HUES6 (cell line): ENCODE data around the gene S100Z.
"Not testable (repeated sequence)": the region's sequence is repeated elsewhere in the genome, so short reads cannot be mapped to it uniquely, and the experiment has no call there.

Experiments
- H3K27ac ChIP-seq: 2 replicates; pipeline ENCODE4 v1.7.0; 2013; ENCODE audit warnings: low read depth, mild to moderate bottlenecking, low read length, inconsistent platforms
- H3K27me3 ChIP-seq: 2 replicates; pipeline ENCODE4 v1.6.1; 2013; ENCODE audit warnings: low read length; ENCODE audit not compliant: control insufficient read depth, insufficient read depth
- H3K36me3 ChIP-seq: 2 replicates; pipeline ENCODE4 v1.6.1; 2013; ENCODE audit warnings: low read length; ENCODE audit not compliant: control insufficient read depth, insufficient read depth
- H3K4me1 ChIP-seq: 2 replicates; pipeline ENCODE4 v1.6.1; 2013; ENCODE audit warnings: low read length; ENCODE audit not compliant: control insufficient read depth, insufficient read depth
- H3K4me3 ChIP-seq: 2 replicates; pipeline ENCODE4 v1.5.1; 2013; ENCODE audit warnings: low read depth, low read length
- H3K9ac ChIP-seq: one replicate; pipeline ENCODE4 v1.6.1; 2013; ENCODE audit warnings: mild to moderate bottlenecking, low read length
- H3K9me3 ChIP-seq: 2 replicates; pipeline ENCODE4 v1.6.1; 2013; ENCODE audit warnings: low read depth, low read length; ENCODE audit not compliant: control insufficient read depth, insufficient read depth

The S100Z gene

GRCh38 chr5:76831110-76831452, 18.7 kb upstream of the S100Z start:
- Histone ChIP-seq H3K27ac (no peak overlapping the region), H3K4me1 (peaks cover 8% of the 10 kb centered on the region; the same call in 1 of the 2 replicates), H3K27me3 (no peaks in the 10 kb centered on the region), H3K9ac (no peak overlapping the region), H3K36me3 (peaks cover 39% of the 10 kb centered on the region), H3K4me3 (no peak overlapping the region), H3K9me3 (no peaks in the 10 kb centered on the region)

- Histone ChIP-seq H3K4me1 (peaks cover 19% of the 10 kb centered on the region; the same call in 1 of the 2 replicates), H3K27ac (no peak overlapping the region)
These were observed 13.6 kb upstream of the S100Z start for GRCh38 chr5:76836181-76836580.

GRCh38 chr5:76836585-76836984, 13.2 kb upstream of the S100Z start:
- H3K9me3 ChIP-seq, result no peaks in the 10 kb centered on the region
- H3K4me3 ChIP-seq, result no peak overlapping the region
- no peak overlapping the region for H3K9ac ChIP-seq
- H3K27ac ChIP-seq, result no peak overlapping the region
- no peaks in the 10 kb centered on the region for H3K27me3 ChIP-seq
- peaks cover 18% of the 10 kb centered on the region; the same call in 1 of the 2 replicates for H3K4me1 ChIP-seq
- H3K36me3 ChIP-seq, result peaks cover 48% of the 10 kb centered on the region

More at GRCh38 chr5:76836181-76836580, 13.6 kb upstream of the S100Z start:
- H3K9ac ChIP-seq, result no peak overlapping the region
- H3K9me3 ChIP-seq, result no peaks in the 10 kb centered on the region
- H3K36me3 ChIP-seq, result peaks cover 48% of the 10 kb centered on the region
- no peaks in the 10 kb centered on the region for H3K27me3 ChIP-seq
- H3K4me3 ChIP-seq, result no peak overlapping the region

- H3K4me3 ChIP-seq, result no peak overlapping the region
- peak overlapping the region; percentile 21 for H3K9ac ChIP-seq
- H3K9me3 ChIP-seq, result no peaks in the 10 kb centered on the region
- peaks cover 18% of the 10 kb centered on the region; the same call in 1 of the 2 replicates for H3K4me1 ChIP-seq
- H3K36me3 ChIP-seq, result peaks cover 32% of the 10 kb centered on the region
- H3K27ac ChIP-seq, result no peak overlapping the region
- no peaks in the 10 kb centered on the region for H3K27me3 ChIP-seq
These were observed 11.1 kb upstream of the S100Z start for GRCh38 chr5:76838481-76839261.

GRCh38 chr5:76841361-76841760, 8.5 kb upstream of the S100Z start:
- H3K27ac ChIP-seq, result no peak overlapping the region
- peaks cover 6% of the 10 kb centered on the region; the same call in 1 of the 2 replicates for H3K36me3 ChIP-seq
- H3K9ac ChIP-seq, result no peak overlapping the region
- peaks cover 18% of the 10 kb centered on the region; the same call in 1 of the 2 replicates for H3K4me1 ChIP-seq
- H3K9me3 ChIP-seq, result peaks cover 11% of the 10 kb centered on the region; the same call in 1 of the 2 replicates
- H3K4me3 ChIP-seq, result no peak overlapping the region
- H3K27me3 ChIP-seq, result no peaks in the 10 kb centered on the region

- Histone ChIP-seq H3K4me3 (no peak overlapping the region), H3K9me3 (peaks cover 11% of the 10 kb centered on the region; the same call in 1 of the 2 replicates), H3K27me3 (no peaks in the 10 kb centered on the region), H3K36me3 (no peaks in the 10 kb centered on the region), H3K27ac (no peak overlapping the region), H3K4me1 (peaks cover 3% of the 10 kb centered on the region; the same call in 1 of the 2 replicates), H3K9ac (no peak overlapping the region)
These were observed 3.9 kb upstream of the S100Z start for GRCh38 chr5:76845890-76846289.

- peaks cover 22% of the 10 kb centered on the region for H3K9me3 ChIP-seq
- no peaks in the 10 kb centered on the region for H3K27me3 ChIP-seq
- H3K27ac ChIP-seq, result no peak overlapping the region
- no peaks in the 10 kb centered on the region for H3K36me3 ChIP-seq
- H3K4me1 ChIP-seq, result peaks cover 3% of the 10 kb centered on the region; the same call in 1 of the 2 replicates
- no peak overlapping the region for H3K4me3 ChIP-seq
- no peak overlapping the region for H3K9ac ChIP-seq
These were observed 830 bp downstream of the S100Z start for GRCh38 chr5:76850543-76851145.

GRCh38 chr5:76851728-76852369, 2.0 kb downstream of the S100Z start:
- H3K4me1 ChIP-seq, result peaks cover 3% of the 10 kb centered on the region; the same call in 1 of the 2 replicates
- H3K9ac ChIP-seq, result no peak overlapping the region
- H3K9me3 ChIP-seq, result peaks cover 19% of the 10 kb centered on the region
- H3K36me3 ChIP-seq, result no peaks in the 10 kb centered on the region
- no peaks in the 10 kb centered on the region for H3K27me3 ChIP-seq
- H3K27ac ChIP-seq, result no peak overlapping the region
- H3K4me3 ChIP-seq, result no peak overlapping the region

GRCh38 chr5:76852772-76853171, 3.0 kb downstream of the S100Z start:
- peaks cover 19% of the 10 kb centered on the region for H3K9me3 ChIP-seq
- H3K4me1 ChIP-seq, result peaks cover 3% of the 10 kb centered on the region; the same call in 1 of the 2 replicates
- H3K4me3 ChIP-seq, result no peak overlapping the region
- H3K27ac ChIP-seq, result no peak overlapping the region
- H3K36me3 ChIP-seq, result no peaks in the 10 kb centered on the region
- H3K27me3 ChIP-seq, result no peaks in the 10 kb centered on the region
- H3K9ac ChIP-seq, result no peak overlapping the region

- H3K9me3 ChIP-seq, result peaks cover 19% of the 10 kb centered on the region
- not testable (repeated sequence) for H3K9ac ChIP-seq, H3K4me3 ChIP-seq, H3K36me3 ChIP-seq, H3K27ac ChIP-seq, H3K27me3 ChIP-seq, H3K4me1 ChIP-seq
These were observed 3.9 kb downstream of the S100Z start for GRCh38 chr5:76853741-76854140.

GRCh38 chr5:76854644-76855043, 4.8 kb downstream of the S100Z start:
- Histone ChIP-seq H3K27ac (no peak overlapping the region), H3K9me3 (peaks cover 19% of the 10 kb centered on the region), H3K36me3 (no peaks in the 10 kb centered on the region), H3K27me3 (no peaks in the 10 kb centered on the region), H3K4me3 (no peak overlapping the region), H3K9ac (no peak overlapping the region), H3K4me1 (peaks cover 3% of the 10 kb centered on the region; the same call in 1 of the 2 replicates)
